NCI-H524 (cell line): ENCODE results near the gene COX7A1.
"Not testable (repeated sequence)": the region's sequence is repeated elsewhere in the genome, so short reads cannot be mapped to it uniquely, and the experiment has no call there.

Source experiments
- DNase-seq, 2 experiments: peaks; one replicate each; lab custom pipeline; 2025; lab: John Stamatoyannopoulos, UW

COX7A1 gene

DNA sequence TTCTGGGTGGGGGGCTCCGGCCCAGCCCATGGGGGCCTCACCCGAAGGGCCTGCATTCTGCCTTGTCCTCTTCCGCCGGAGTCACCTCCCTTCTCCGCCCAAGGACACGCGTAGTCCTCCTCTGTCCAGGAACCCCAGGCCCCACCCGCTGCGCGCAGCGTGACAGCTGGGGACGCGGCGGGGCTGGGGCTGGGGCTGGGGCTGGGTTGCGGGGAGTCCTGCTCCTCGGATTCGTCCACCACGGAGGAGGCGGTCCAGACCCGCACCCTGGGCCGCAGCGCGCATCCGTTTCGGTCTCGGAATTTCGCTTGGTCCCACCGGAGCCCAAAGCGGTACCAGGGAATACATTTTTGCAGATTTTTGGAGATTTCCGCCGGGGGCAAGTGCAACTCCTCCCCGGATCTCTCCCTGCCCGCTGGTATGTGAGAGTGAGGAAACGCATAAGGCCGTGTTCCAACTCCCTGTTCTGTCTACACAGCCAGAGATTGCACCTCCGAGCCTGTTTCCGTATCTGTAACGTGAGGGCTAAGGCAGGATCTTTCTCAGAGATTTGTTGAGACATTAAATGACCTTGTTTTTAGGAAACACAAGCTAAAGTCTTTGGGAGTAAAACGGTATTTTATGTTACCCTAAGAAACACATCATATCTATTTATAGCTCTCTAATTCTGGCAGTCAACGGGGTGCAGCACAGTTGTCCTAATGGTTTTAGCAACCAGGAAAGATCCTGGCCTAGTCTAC is at the start of gene COX7A1:
Gene COX7A1 (minus strand): TSS at position 96 of the 740 bp plus-strand sequence. CDS start 40 bp downstream, at position 56.
- DNase-seq, result no peak

- no peak for DNase-seq
Observed at GRCh38 chr19:36201684-36202083, 49.4 kb upstream of the COX7A1 start.

DNA sequence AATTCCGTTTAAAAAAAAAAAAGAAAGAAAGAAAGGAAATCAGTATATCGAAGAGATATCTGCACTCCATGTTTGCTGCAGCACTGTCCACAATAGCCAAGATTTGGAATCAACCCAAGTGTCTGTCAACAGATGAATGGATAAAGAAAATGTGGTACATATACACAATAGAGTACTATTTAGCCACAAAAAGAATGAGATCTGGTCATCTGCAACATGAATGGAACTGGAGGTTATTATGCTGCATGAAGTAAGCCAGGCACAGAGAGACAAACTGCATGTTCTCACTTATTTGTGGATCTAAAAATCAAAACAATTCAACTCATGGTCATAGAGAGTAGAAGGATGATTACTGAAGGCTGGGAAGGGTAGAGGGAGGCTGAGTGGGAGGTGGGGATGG is 45.9 kb upstream of the COX7A1 start:
- no peak for DNase-seq

DNA sequence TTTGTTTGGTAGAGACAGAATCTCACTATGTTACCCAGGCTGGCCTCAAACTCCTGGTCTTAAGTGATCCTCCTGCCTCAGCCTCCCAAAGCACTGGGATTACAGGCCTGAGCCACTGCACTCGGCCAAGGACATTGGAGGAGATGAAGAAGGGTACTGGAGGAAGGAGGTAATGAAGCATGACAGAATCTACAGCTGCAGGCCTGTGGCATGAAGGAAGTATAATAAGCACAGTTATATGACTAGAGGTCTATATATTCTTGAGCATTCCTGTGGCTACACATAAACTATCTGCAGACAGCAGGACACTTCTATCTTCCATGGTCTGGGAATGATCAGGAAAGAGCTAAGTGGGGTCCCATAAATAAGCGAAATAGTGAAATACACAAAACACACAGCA is 44.0 kb upstream of the COX7A1 start:
- no peak for DNase-seq

- DNase-seq, result not testable (repeated sequence)
Observed at GRCh38 chr19:36186722-36187121, 34.5 kb upstream of the COX7A1 start.

DNA sequence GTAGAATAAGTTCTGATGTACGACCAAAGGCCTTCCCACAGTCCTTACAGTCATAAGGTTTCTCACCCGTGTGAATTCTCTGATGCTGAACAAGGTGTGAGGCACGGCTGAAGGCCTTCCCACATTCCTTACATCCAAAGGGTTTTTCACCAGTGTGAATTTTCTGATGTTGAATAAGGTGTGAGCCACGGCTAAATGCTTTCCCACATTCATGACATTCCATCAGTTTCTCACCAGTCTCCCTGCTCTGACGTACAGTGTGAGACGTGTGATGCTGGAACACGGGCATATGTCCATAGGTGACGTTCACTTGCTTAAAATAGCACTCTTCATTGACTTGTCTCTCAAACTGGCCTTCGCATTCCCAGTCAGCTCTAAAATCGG is 31.0 kb upstream of the COX7A1 start:
- DNase-seq, result no peak

- no peak for DNase-seq
Observed at GRCh38 chr19:36182612-36183244, 30.5 kb upstream of the COX7A1 start.

- DNase-seq, result not testable (repeated sequence)
Observed at GRCh38 chr19:36179077-36179476, 26.8 kb upstream of the COX7A1 start.

- DNase-seq, result not testable (repeated sequence)
Observed at GRCh38 chr19:36173846-36174245, 21.6 kb upstream of the COX7A1 start.

DNA sequence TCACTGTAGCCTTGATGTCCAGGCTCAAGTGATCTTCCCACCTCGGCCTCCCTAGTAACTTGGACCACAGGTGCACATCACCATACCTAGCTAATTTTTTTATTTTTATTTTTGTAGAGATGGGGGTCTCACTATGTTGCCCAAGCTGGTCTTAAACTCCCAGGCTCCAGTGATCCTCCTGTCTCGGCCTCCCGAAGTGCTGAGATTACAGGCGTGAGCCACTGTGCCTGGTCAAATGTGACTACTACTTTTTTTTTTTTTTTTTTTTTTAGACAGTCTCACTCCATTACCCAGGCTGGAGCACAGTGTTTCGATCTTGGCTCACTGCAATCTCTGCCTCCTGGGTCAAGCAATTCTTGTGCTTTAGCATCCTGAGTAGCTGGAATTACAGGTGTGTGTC is 20.6 kb upstream of the COX7A1 start:
- DNase-seq, result no peak

GRCh38 chr19:36169084-36169760 is 17.0 kb upstream of the COX7A1 start:
- DNase-seq, result peak; percentile 95 to 96

GRCh38 chr19:36163813-36164212 is 11.6 kb upstream of the COX7A1 start:
- DNase-seq, result no peak

DNA sequence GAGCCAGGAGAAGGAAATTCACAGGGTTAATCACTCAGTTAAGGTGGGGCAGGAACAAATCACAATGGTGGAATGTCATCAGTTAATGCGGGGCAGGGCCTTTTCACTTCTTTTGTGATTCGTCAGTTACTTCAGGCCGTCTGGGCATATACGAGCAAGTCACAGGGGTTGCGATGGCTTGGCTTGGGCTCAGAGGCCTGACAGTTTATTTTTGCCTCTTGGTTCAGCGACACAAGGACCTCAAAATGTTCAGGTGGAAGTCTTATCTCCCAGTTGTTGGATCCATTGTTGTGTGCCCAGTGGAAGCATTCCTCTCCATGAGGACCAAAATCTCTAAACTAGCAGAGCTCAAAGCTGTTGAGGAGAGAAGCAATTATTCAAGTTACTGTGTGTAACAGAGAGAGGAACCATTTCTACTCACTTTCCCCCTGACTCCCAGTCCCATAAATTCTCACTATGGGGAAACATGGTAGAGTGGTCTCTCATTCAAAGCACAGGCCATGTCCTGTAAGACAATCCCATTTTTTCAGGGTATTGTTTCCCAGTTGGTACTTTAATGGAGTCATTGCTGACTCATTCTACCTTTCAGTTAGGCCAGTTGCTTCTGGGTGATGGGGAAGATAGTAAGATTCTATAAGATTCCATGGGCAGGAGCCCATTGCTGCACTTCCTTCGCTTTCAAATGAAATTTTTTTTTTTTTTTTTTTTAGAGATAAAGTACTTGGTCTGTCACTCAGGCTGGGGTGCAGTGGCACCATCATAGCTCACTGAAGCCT is 8.8 kb upstream of the COX7A1 start:
- no peak for DNase-seq

DNA sequence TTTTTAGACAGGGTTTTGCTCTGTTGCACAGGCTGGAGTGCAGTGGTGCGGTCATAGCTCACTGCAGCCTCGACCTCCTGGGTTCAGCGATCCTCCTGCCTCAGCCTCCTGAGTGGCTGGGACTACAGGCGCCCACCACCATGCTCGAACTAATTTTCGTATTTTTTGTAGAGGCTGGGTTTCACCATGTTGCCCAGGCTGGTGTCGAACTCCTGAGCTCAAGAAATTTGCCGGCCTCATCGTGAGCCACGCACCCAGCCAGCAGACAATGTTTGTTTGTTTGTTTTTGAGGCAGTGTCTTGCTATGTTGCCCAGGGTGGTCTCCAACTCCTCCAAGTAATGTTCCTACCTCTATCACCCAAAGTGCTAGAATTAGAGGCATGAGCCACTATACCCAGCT is 879 bp upstream of the COX7A1 start:
- no peak for DNase-seq

DNA sequence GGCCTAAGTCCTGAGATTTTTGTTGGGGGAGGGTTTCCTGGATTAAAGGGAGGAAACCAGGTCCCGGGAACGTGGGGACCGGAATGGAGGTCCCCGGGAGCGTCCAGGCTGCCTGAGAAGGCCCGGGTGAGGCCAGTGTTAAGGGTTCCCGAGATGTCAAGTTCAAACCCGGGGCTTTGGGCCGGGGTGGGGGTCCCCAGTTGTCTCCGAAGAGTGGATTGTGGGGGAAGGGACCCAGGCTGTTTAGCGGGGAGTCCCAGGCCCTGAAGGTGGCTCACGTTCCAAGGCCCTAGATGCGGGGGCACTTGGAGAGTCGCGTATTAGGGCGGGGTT is 262 bp downstream of the COX7A1 start:
- DNase-seq, result no peak

- no peak for DNase-seq
Observed at GRCh38 chr19:36151144-36152018, 866 bp downstream of the COX7A1 start.

GRCh38 chr19:36150586-36150985 is 1.7 kb downstream of the COX7A1 start:
- no peak for DNase-seq

DNA sequence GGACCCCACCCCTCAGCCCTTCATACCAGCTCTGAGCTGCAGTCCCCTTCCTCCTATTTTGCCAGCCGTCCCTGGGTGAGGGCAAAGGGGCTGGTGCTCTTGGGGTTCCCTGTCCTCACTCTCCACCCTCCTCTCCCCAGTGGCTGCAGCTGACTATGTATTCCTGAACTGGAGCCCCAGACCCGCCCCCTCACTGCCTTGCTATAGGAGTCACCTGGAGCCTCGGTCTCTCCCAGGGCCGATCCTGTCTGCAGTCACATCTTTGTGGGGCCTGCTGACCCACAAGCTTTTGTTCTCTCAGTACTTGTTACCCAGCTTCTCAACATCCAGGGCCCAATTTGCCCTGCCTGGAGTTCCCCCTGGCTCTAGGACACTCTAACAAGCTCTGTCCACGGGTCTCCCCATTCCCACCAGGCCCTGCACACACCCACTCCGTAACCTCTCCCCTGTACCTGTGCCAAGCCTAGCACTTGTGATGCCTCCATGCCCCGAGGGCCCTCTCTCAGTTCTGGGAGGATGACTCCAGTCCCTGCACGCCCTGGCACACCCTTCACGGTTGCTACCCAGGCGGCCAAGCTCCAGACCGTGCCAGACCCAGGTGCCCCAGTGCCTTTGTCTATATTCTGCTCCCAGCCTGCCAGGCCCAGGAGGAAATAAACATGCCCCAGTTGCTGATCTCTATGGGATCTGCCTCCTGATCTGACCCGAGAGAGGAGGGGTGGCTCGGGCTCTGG is 2.4 kb downstream of the COX7A1 start:
- DNase-seq, result no peak

DNA sequence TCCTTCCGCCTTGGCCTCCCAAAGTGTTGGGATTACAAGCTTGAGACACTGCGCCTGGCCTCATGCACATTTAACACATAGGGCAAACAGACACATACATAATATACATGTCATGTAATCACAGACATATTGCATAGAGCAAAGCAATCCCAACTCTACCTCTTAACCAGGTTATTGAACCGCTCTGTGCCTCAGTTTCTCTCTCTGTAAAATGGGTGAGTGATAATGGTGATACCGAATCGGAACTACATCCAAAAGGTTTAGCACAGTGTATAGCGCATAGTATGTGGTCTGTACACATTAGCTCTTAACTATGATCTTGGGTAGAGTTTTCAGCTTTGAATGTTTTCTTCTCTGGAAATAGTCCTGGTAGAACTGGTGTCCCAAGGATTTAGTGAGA is 7.6 kb downstream of the COX7A1 start:
- DNase-seq, result no peak

GRCh38 chr19:36142496-36142895 is 9.8 kb downstream of the COX7A1 start:
- DNase-seq, result no peak

DNA sequence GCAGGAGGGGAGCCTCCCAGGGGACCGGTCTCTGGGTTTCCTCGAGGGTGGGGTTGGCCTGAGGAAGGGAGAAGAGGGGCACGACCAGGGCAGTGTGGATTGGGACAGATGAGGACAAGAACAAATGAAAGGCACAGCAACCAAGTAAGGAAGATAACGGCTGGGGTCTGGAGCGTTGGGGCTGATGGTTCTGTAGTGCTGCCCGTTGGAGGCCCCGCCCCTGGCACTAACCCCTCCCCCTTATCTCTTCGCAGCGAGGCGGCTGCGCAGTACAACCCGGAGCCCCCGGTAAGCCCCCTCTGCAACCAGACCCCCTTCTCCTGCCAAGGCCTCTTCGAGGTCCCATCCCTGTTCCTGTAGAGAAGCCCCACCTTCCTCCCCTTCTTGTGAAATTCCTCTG is 10.2 kb downstream of the COX7A1 start:
- DNase-seq, result no peak
